Skin of body (tissue), 2 donors: ENCODE results near the gene ZFAND4. TPM values are rescaled to one million over a fixed set of nuclear protein-coding genes. Genes with fewer than 3 reads are reported as not detected.
"Not testable (repeated sequence)": the region's sequence is repeated elsewhere in the genome, so short reads cannot be mapped to it uniquely, and the experiment has no call there.

Experiments
- DNase-seq: peaks from one replicate; lab custom pipeline; 2025; lab: John Stamatoyannopoulos, UW
- total RNA-seq: library from RNA; depleted of rRNA; stranded (reverse); fragments of >200 nt; gene quantifications from one replicate; pipeline ENCODE4 v1.2.3, GENCODE V29; 2014

The ZFAND4 gene
- total RNA-seq, 1 donor from 2014 or later = 12.3 TPM

- no peak for DNase-seq
Measured at GRCh38 chr10:45640941-45641340, 31.6 kb downstream of the ZFAND4 start.

GRCh38 chr10:45640049-45640448 is 32.5 kb downstream of the ZFAND4 start:
- DNase-seq = no peak

- DNase-seq = no peak
Measured at GRCh38 chr10:45627412-45628048, 45.0 kb downstream of the ZFAND4 start.

- no peak for DNase-seq
Measured at GRCh38 chr10:45625879-45626278, 46.7 kb downstream of the ZFAND4 start.

GRCh38 chr10:45624724-45625123 is 47.8 kb downstream of the ZFAND4 start:
- no peak for DNase-seq

- no peak for DNase-seq
Measured at GRCh38 chr10:45614869-45615268, 57.7 kb downstream of the ZFAND4 start.

- DNase-seq = no peak
Measured at GRCh38 chr10:45612741-45613140, 59.8 kb downstream of the ZFAND4 start.

GRCh38 chr10:45608052-45608451 is 64.5 kb downstream of the ZFAND4 start:
- DNase-seq = no peak

GRCh38 chr10:45607276-45607675 is 65.3 kb downstream of the ZFAND4 start:
- no peak for DNase-seq

- DNase-seq = no peak
Measured at GRCh38 chr10:45602836-45603235, 69.7 kb downstream of the ZFAND4 start.

GRCh38 chr10:45602082-45602730 is 70.4 kb downstream of the ZFAND4 start:
- DNase-seq = no peak

GRCh38 chr10:45601254-45601930 is 71.2 kb downstream of the ZFAND4 start:
- not testable (repeated sequence) for DNase-seq

GRCh38 chr10:45600337-45601253 is 72.0 kb downstream of the ZFAND4 start:
- DNase-seq = not testable (repeated sequence)

GRCh38 chr10:45599646-45600045 is 72.9 kb downstream of the ZFAND4 start:
- DNase-seq = no peak

GRCh38 chr10:45599021-45599603 is 73.5 kb downstream of the ZFAND4 start:
- no peak for DNase-seq

- DNase-seq = no peak
Measured at GRCh38 chr10:45596526-45596925, 76.0 kb downstream of the ZFAND4 start.

GRCh38 chr10:45594276-45595157 is 78.1 kb downstream of the ZFAND4 start:
- DNase-seq = peak; percentile 82

GRCh38 chr10:45593938-45594275 is 78.7 kb downstream of the ZFAND4 start:
- DNase-seq = no peak

- no peak for DNase-seq
Measured at GRCh38 chr10:45592926-45593325, 79.6 kb downstream of the ZFAND4 start.

- DNase-seq = no peak
Measured at GRCh38 chr10:45592432-45592831, 80.1 kb downstream of the ZFAND4 start.
